Measurements from ENCODE around the gene MGAM2.

The MGAM2 gene

DNA sequence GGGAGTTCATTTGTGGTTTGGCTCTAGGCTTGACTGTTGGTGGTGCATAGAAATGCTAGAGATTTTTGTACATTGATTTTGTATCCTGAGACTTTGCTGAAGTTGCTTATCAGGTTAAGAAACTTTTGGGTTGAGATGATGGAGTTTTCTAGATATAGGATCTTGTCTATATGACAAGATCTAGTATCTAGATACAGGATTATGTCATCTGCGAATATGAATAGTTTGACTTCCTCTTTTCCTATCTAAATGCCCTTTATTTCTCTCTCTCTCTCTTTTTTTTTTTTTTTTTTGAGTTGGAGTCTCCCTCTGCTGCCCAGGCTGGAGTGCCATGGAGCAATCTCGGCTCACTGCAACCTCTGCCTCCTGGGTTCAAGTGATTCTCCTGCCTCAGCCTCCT, 62.9 kb downstream of the MGAM2 start:
- in situ Hi-C loops (cut with MboI; ENCODE audit: low sequenced_read_pairs): no loop called here

DNA sequence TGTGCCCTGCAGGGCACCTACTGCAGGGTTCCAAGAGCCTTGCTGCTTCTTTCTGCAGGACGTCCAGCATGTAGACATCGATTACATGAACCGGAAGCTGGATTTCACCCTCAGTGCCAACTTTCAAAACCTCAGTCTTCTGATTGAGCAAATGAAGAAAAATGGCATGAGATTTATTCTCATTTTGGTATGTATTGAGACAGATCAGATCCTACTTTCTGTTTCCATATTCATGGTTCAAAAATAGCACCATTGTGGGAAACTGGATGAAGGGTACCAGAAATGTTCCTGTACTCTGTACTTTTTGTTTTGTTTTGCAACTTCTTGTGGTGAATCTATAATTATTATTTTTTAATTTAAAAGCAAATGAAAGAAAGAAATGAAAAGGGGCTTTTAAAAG, 64.1 kb downstream of the MGAM2 start:
- in situ Hi-C loops (cut with MboI; ENCODE audit: low sequenced_read_pairs): loop anchor here (25.0 kb wide), 2 partner anchors 213 to 413 kb away; partner anchors contain the start of genes TAS2R3 and TAS2R38

DNA sequence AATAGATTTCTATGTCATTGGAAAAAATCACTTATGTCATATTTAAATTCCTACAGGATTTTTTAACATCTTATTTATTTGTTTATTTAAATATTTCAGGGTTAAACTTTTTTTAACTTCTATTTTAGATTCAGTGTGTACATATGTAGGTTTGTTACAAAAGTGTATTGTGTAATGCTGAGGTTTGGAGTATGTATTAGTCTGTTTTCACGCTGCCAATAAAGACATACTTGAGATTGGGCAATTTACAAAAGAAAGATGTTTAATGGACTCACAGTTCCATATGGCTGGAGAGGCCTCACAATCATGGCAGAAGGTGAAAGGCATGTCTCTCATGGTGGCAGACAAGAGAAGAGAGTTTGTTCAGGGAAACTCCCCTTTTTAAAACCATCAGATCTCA, 65.4 kb downstream of the MGAM2 start:
- in situ Hi-C loops (cut with MboI; ENCODE audit: low sequenced_read_pairs): loop anchor here (25.0 kb wide), 2 partner anchors 215 to 415 kb away; partner anchors contain the start of genes TAS2R3 and TAS2R38

DNA sequence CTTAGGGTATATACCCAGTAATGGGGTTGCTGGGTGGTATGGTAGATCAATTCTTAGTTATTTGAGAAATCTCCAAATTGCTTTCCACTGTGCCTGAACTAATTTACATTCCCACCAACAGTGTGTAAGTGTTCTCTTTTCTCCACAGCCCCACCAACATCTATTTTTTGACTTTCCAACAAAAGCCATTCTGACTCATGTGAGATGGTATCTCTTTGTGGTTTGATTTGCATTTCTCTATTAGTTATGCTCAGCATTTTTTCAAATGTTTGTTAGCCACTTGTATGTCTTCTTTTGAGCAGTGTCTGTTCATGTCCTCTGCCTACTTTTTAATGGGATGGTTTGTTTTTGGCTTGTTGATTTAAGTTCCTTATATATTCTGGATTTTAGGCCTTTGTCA, 66.4 kb downstream of the MGAM2 start:
- in situ Hi-C loops (cut with MboI; ENCODE audit: low sequenced_read_pairs): loop anchor here (25.0 kb wide), 2 partner anchors 216 to 416 kb away; partner anchors contain the start of genes TAS2R3 and TAS2R38

GRCh38 chr7:142180426-142180825, 68.9 kb downstream of the MGAM2 start:
- in situ Hi-C loops (cut with MboI; ENCODE audit: low sequenced_read_pairs): loop anchor here (25.0 kb wide), 2 partner anchors 218 to 418 kb away; partner anchors contain the start of genes TAS2R3 and TAS2R38

GRCh38 chr7:142181211-142181610, 69.7 kb downstream of the MGAM2 start:
- in situ Hi-C loops (cut with MboI; ENCODE audit: low sequenced_read_pairs): loop anchor here (25.0 kb wide), 2 partner anchors 219 to 419 kb away; partner anchors contain the start of genes TAS2R3 and TAS2R38

DNA sequence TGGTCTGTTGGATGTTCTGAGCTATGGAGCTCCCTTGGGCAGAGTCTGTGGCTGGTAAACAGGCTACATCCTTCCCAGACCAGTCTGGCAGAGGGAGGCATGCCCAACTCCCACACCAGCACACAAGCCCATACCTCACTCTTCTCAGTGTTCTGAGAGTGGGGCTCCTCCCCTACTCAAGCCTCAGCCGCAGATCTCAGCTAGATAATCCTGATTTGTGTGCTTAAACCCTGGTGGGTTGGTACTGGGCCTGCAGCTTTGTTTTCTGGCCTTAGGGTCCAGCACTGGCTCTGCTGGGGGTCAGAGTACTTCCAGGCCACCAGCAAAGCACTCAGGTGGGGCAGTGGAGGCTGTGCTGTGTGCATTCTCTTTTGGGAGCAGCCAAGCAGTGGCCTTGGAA, 70.4 kb downstream of the MGAM2 start:
- in situ Hi-C loops (cut with MboI; ENCODE audit: low sequenced_read_pairs): loop anchor here (25.0 kb wide), 2 partner anchors 220 to 420 kb away; partner anchors contain the start of genes TAS2R3 and TAS2R38

DNA sequence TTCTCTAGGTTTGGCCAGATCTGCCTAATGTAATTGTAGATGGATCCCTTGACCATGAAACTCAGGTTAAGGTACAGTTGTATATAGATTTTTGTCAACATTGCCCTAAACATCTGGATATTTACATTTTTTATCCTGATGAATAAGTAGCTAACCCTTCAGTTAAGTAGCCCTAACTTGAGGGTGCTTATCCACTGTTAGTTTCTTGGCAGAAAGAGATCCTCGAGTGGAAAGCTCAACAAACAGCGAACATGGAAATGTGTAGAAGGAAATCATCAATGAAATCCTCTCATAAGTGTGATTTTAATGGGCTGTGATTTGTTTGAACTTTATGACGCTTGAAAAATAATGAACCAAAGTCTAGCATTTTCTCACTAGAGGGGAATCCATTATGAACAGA, 73.6 kb downstream of the MGAM2 start:
- in situ Hi-C loops (cut with MboI; ENCODE audit: low sequenced_read_pairs): loop anchor here (25.0 kb wide), 2 partner anchors 223 to 423 kb away; partner anchors contain the start of genes TAS2R3 and TAS2R38

GRCh38 chr7:142185801-142186200, 74.3 kb downstream of the MGAM2 start:
- in situ Hi-C loops (cut with MboI; ENCODE audit: low sequenced_read_pairs): loop anchor here (25.0 kb wide), 2 partner anchors 224 to 424 kb away; partner anchors contain the start of genes TAS2R3 and TAS2R38

GRCh38 chr7:142188154-142188553, 76.6 kb downstream of the MGAM2 start:
- in situ Hi-C loops (cut with MboI; ENCODE audit: low sequenced_read_pairs): loop anchor here (25.0 kb wide), 2 partner anchors 226 to 426 kb away; partner anchors contain the start of genes TAS2R3 and TAS2R38

DNA sequence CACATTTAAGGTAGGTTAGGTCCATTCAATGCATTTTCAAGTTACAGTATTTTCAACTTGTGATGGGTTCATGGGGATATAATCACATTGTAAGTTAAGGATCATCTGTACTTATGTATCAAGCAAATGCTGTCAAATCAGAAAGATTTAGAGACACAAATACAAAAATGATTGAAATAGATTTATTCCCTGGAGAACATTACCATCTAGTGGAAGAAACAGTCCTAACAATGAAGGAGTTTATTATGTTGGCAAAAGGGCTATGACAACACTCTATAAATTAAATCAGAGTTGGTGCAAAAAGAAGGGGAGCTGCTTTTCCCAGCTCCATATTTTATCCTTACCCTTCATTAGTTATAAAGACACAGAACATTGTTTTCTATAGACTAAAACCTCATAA, 77.3 kb downstream of the MGAM2 start:
- in situ Hi-C loops (cut with MboI; ENCODE audit: low sequenced_read_pairs): loop anchor here (25.0 kb wide), 2 partner anchors 227 to 427 kb away; partner anchors contain the start of genes TAS2R3 and TAS2R38

DNA sequence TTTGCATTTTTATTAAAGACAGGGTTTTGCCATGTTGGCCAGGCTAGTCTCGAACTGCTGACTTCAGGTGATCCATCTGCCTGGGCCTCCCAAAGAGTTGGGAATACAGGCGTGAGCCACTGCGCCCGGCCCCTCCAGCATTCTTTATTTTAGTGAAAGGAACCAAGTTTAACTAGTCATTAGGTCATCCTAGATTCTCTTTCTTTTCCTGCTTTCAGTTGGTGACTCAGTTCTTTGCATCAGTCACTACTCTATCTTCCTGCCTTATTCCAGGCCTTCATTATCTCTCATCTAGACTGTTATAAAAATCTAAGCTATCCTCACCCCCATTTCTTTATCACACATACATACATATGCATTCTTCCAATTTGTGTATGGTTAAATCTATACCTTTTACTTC, 82.7 kb downstream of the MGAM2 start:
- in situ Hi-C loops (cut with MboI; ENCODE audit: low sequenced_read_pairs): loop anchor here (25.0 kb wide), 2 partner anchors 232 to 432 kb away; partner anchors contain the start of genes TAS2R3 and TAS2R38

GRCh38 chr7:142196066-142196840, 84.7 kb downstream of the MGAM2 start:
- in situ Hi-C loops (cut with MboI; ENCODE audit: low sequenced_read_pairs): loop anchor here (25.0 kb wide), 2 partner anchors 234 to 434 kb away; partner anchors contain the start of genes TAS2R3 and TAS2R38

DNA sequence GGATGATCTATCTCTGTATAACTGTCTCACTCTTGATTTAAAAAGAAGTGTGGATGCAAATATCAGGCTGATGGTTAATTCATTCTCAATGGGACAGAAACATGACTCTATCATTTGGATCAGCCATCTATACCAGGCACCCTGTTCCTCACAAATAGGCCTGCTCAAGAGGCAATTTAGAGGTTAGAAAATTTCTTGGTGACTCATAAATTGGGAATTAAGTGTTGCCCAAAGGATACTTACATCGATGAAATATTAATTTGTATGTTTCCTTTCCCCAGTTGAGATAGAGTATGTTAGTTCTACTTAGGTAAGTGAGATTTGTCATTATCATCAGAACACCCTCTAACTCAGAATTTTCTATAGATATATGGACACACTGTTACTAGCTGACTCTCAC, 88.7 kb downstream of the MGAM2 start:
- in situ Hi-C loops (cut with MboI; ENCODE audit: low sequenced_read_pairs): no loop called here

DNA sequence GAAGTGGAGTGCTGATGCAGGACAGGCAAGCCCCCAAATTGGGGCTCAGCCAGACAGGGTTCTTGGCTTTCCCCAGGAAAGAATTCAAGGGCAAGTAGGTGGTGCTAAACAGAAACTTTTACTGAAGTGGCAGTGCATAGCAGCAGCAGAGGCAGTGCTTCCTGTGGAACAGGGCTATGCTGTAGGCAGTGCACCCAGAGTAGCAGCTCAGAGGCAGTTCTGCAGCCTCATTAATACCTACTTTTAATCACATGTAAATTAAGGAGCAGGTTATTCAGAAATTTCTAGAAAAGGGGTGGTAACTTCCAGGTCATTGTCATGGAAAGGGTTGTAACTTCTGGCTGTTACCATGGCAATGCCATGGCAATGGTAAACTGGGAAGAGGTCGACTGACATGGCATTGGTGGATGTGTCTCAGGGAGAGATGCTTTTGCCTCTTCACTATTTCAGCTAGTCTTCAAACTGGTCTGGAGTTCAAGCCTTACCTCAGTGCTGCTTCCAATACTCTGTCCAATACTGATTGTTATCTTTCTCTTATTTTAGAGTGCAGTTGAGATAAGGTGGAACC, 117.1 kb downstream of the MGAM2 start:
- in situ Hi-C loops (cut with MboI; ENCODE audit: low sequenced_read_pairs): no loop called here

GRCh38 chr7:142231716-142232115, 120.2 kb downstream of the MGAM2 start:
- in situ Hi-C loops (cut with MboI; ENCODE audit: low sequenced_read_pairs): no loop called here

DNA sequence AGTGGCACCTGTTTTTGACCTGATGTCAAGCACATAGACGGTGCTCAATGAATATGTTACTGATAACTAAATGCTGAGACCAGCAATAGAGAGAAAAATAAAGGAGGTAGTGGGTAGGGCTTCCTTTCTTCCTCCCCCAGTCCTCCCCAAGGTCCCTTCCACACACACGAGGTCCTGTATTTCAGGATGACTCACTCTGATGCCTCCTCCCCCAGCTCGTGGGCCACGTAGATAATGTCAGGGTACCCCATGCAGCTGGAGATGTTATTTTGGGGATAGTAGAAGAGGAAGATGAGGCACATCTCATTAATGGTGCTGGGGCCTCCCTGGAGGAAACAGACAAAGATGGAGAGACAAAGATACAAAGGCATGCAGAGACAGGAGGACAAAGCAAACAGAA, 129.0 kb downstream of the MGAM2 start:
- in situ Hi-C loops (cut with MboI; ENCODE audit: low sequenced_read_pairs): no loop called here

DNA sequence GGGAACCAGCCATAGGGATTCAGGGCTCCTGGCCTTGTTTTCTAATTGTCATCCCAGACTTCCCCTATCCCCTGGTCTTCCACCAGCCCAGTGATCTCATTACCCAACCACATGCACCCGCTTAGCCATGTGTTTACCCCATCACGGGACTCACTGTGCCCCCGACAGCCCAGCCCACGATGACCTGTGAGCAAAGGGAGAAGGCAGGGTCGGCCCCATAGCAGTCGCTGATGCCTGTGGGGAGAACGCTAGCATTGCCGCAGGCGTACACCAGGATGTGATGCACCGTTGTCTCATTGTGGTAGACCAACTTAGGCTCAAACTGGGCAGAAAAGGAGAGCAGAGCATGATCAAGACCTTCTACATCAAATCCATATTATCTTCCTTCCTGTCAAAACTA, 132.3 kb downstream of the MGAM2 start:
- in situ Hi-C loops (cut with MboI; ENCODE audit: low sequenced_read_pairs): no loop called here

GRCh38 chr7:142248166-142249160, 136.9 kb downstream of the MGAM2 start:
- in situ Hi-C loops (cut with MboI; ENCODE audit: low sequenced_read_pairs): no loop called here

DNA sequence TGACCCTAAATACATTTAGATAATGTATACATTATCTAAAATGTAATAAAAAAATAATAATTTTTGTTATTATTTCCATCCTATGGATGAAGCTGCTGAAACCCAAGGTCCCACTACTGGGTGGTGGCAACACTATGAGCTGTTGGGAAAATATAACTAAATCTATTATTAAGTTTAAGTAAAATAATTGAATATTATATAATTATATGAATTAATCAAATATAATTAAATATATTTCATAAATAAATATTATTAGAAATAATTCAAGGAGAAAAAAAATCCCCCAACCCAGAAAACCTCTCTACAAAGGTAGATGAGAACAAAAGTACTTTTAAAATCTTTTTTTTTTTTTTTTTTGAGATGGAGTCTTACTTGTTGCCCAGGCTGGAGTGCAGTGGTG, 138.4 kb downstream of the MGAM2 start:
- in situ Hi-C loops (cut with MboI; ENCODE audit: low sequenced_read_pairs): no loop called here
